ENCODE results near the gene UBE2E2. TPM values are rescaled to one million over a fixed set of nuclear protein-coding genes. Genes with fewer than 3 reads are reported as not detected.

UBE2E2 gene
- total RNA-seq, 1 experiment from 2014 or later: 25.1 TPM

- no peak for DNase-seq
- BruUV-seq (replicated peaks): no TSS peak
- peaks cover 13% of the 10 kb centered on the region for H3K4me1 Mint-ChIP-seq (ENCODE audit: low read depth, unreplicated experiment)
- intact Hi-C loops (cut with micrococcal nuclease; ENCODE audit: unreplicated experiment): no loop called here
- TF ChIP-seq, protein P1, sequence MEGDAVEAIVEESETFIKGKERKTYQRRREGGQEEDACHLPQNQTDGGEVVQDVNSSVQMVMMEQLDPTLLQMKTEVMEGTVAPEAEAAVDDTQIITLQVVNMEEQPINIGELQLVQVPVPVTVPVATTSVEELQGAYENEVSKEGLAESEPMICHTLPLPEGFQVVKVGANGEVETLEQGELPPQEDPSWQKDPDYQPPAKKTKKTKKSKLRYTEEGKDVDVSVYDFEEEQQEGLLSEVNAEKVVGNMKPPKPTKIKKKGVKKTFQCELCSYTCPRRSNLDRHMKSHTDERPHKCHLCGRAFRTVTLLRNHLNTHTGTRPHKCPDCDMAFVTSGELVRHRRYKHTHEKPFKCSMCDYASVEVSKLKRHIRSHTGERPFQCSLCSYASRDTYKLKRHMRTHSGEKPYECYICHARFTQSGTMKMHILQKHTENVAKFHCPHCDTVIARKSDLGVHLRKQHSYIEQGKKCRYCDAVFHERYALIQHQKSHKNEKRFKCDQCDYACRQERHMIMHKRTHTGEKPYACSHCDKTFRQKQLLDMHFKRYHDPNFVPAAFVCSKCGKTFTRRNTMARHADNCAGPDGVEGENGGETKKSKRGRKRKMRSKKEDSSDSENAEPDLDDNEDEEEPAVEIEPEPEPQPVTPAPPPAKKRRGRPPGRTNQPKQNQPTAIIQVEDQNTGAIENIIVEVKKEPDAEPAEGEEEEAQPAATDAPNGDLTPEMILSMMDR (IDR thresholded peaks at IDR 0.05; ENCODE audit: unreplicated experiment): no peak
- H3K27me3 Mint-ChIP-seq (ENCODE audit: unreplicated experiment): peaks cover 21% of the 10 kb centered on the region
- no peak overlapping the region for H3K27ac Mint-ChIP-seq (ENCODE audit: unreplicated experiment)
- H3K9me3 Mint-ChIP-seq (ENCODE audit: low read depth, unreplicated experiment): peaks cover 4% of the 10 kb centered on the region
- no peaks in the 10 kb centered on the region for H3K36me3 Mint-ChIP-seq (ENCODE audit: insufficient read depth, unreplicated experiment)
- no peak overlapping the region for H3K4me3 Mint-ChIP-seq (ENCODE audit: low read depth, unreplicated experiment)
- CTCF ChIA-PET: interaction anchor here (0.7 to 1.1 kb wide), 2 partner anchors 24 to 494 kb away, joined by 3 read pairs; no protein-coding TSS in a partner anchor
Observed at GRCh38 chr3:23165571-23165970, 37.6 kb upstream of the UBE2E2 start.

DNA sequence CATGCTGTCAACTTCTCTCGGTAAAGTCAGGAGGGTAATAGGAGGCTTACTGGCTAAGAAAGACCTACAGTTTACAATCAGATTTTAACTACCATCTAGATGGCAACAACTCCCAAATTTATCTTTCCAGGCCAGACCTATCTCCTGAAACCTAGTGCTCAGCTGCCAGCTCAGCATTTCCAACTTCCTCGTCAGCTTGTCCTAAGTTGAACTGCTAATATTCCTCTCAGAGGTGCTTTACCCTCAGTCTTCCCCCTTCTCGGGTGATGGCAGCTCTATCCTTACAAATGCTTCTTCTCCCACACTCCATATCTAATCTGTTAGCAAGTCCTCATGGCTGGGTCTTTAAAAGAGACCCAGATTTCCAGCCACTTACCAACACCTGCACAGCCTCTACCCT lies 36.9 kb upstream of the UBE2E2 start:
- intact Hi-C loops (cut with micrococcal nuclease; ENCODE audit: unreplicated experiment): no loop called here
- H3K27me3 Mint-ChIP-seq (ENCODE audit: unreplicated experiment): peaks cover 24% of the 10 kb centered on the region
- H3K4me3 Mint-ChIP-seq (ENCODE audit: low read depth, unreplicated experiment): no peak overlapping the region
- no peak overlapping the region for H3K27ac Mint-ChIP-seq (ENCODE audit: unreplicated experiment)
- TF ChIP-seq, protein P1 (IDR thresholded peaks at IDR 0.05; ENCODE audit: unreplicated experiment): no peak
- peaks cover 13% of the 10 kb centered on the region for H3K4me1 Mint-ChIP-seq (ENCODE audit: low read depth, unreplicated experiment)
- BruUV-seq (replicated peaks): no TSS peak
- H3K9me3 Mint-ChIP-seq (ENCODE audit: low read depth, unreplicated experiment): peaks cover 4% of the 10 kb centered on the region
- CTCF ChIA-PET: no interaction called here
- no peak for DNase-seq
- H3K36me3 Mint-ChIP-seq (ENCODE audit: insufficient read depth, unreplicated experiment): no peaks in the 10 kb centered on the region

DNA sequence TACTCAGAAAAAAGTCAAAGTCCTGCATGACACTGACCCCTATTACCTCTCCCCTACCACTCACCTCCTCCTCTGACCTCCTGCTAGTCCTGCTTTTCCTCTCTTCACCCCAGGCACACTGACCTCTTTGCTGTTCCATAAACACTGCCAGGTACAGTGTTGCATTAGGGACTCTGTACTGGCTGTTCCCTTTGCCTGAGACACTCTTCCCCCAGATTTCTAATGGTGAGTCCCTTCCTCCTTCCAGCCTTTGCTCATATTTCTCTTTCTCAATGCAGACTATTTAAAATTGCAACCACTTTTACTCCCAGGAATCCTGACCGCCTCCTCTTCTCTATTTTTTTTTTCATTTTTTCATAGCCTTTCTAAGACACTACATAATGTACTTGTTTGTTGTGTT lies 36.3 kb upstream of the UBE2E2 start:
- Mint-ChIP-seq H3K27ac (ENCODE audit: unreplicated experiment) (no peak overlapping the region), H3K4me1 (ENCODE audit: low read depth, unreplicated experiment) (peaks cover 9% of the 10 kb centered on the region), H3K4me3 (ENCODE audit: low read depth, unreplicated experiment) (no peak overlapping the region), H3K9me3 (ENCODE audit: low read depth, unreplicated experiment) (peaks cover 4% of the 10 kb centered on the region), H3K36me3 (ENCODE audit: insufficient read depth, unreplicated experiment) (no peaks in the 10 kb centered on the region), H3K27me3 (ENCODE audit: unreplicated experiment) (peaks cover 24% of the 10 kb centered on the region)
- CTCF ChIA-PET: no interaction called here
- TF ChIP-seq, protein P1 (IDR thresholded peaks at IDR 0.05; ENCODE audit: unreplicated experiment): no peak
- BruUV-seq (replicated peaks): no TSS peak
- intact Hi-C loops (cut with micrococcal nuclease; ENCODE audit: unreplicated experiment): no loop called here
- no peak for DNase-seq

GRCh38 chr3:23169551-23169950 lies 33.6 kb upstream of the UBE2E2 start:
- Mint-ChIP-seq H3K4me3 (ENCODE audit: low read depth, unreplicated experiment) (no peak overlapping the region), H3K36me3 (ENCODE audit: insufficient read depth, unreplicated experiment) (no peaks in the 10 kb centered on the region), H3K9me3 (ENCODE audit: low read depth, unreplicated experiment) (peaks cover 4% of the 10 kb centered on the region), H3K4me1 (ENCODE audit: low read depth, unreplicated experiment) (no peaks in the 10 kb centered on the region), H3K27ac (ENCODE audit: unreplicated experiment) (no peak overlapping the region), H3K27me3 (ENCODE audit: unreplicated experiment) (peaks cover 40% of the 10 kb centered on the region)
- intact Hi-C loops (cut with micrococcal nuclease; ENCODE audit: unreplicated experiment): no loop called here
- no TSS peak for BruUV-seq (replicated peaks)
- DNase-seq: no peak
- TF ChIP-seq, protein P1 (IDR thresholded peaks at IDR 0.05; ENCODE audit: unreplicated experiment): no peak
- CTCF ChIA-PET: no interaction called here
